ENCODE measurements around the gene KIF5C.

GRCh38 chr2:149012545-149012944 lies 137.5 kb downstream of the KIF5C start:
- TF ChIP-seq, protein P1, sequence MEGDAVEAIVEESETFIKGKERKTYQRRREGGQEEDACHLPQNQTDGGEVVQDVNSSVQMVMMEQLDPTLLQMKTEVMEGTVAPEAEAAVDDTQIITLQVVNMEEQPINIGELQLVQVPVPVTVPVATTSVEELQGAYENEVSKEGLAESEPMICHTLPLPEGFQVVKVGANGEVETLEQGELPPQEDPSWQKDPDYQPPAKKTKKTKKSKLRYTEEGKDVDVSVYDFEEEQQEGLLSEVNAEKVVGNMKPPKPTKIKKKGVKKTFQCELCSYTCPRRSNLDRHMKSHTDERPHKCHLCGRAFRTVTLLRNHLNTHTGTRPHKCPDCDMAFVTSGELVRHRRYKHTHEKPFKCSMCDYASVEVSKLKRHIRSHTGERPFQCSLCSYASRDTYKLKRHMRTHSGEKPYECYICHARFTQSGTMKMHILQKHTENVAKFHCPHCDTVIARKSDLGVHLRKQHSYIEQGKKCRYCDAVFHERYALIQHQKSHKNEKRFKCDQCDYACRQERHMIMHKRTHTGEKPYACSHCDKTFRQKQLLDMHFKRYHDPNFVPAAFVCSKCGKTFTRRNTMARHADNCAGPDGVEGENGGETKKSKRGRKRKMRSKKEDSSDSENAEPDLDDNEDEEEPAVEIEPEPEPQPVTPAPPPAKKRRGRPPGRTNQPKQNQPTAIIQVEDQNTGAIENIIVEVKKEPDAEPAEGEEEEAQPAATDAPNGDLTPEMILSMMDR (conservative IDR thresholded peaks at IDR 0.05), result no peak
- TF ChIP-seq ZFX (IDR thresholded peaks at IDR 0.05), result no peak

Data from C4-2B (cell line).